ENCODE results near the gene CCSER1.

DNA sequence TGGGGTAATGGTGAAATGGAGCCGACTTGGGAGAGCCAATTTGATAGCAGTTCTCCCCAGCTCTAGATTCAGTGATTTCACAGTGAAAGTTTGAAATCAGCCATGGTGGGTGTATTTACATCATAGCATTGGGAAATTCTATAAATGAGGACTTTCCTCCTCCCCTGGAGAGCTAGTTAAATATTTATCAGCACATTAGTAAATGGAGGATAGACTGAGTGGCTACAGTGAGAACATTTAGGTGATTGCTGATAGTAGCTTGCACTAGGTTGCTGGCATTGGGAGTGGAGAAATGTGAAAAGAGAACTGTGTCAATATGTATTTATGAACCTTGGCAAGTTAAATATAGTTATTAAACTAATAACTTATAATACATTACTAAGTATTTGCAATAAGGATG, 347.3 kb downstream of the CCSER1 start:
- TF ChIP-seq, protein P1, sequence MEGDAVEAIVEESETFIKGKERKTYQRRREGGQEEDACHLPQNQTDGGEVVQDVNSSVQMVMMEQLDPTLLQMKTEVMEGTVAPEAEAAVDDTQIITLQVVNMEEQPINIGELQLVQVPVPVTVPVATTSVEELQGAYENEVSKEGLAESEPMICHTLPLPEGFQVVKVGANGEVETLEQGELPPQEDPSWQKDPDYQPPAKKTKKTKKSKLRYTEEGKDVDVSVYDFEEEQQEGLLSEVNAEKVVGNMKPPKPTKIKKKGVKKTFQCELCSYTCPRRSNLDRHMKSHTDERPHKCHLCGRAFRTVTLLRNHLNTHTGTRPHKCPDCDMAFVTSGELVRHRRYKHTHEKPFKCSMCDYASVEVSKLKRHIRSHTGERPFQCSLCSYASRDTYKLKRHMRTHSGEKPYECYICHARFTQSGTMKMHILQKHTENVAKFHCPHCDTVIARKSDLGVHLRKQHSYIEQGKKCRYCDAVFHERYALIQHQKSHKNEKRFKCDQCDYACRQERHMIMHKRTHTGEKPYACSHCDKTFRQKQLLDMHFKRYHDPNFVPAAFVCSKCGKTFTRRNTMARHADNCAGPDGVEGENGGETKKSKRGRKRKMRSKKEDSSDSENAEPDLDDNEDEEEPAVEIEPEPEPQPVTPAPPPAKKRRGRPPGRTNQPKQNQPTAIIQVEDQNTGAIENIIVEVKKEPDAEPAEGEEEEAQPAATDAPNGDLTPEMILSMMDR (conservative IDR thresholded peaks at IDR 0.05; ENCODE audit: low read depth in 2 of 2) = no peak
- TF ChIP-seq POLR2AphosphoS5 (IDR thresholded peaks at IDR 0.05; ENCODE audit: low read depth) (no peak), EZH2 (IDR thresholded peaks at IDR 0.05; ENCODE audit: low read depth, unreplicated experiment) (no peak)
